ENCODE results near the gene ALX3. TPM values are rescaled to one million over a fixed set of nuclear protein-coding genes. Genes with fewer than 3 reads are reported as not detected.

Gene ALX3
- total RNA-seq (not detected), polyA plus RNA-seq (under 1 TPM; 0.04 to 0.11 (median 0.05) TPM)
- long read RNA-seq, donor 1: 0 reads
- long read RNA-seq, donor 2: 0 reads

GRCh38 chr1:110070671-110071242 is at the start of gene ALX3:
ALX3 (minus strand) TSS chr1:110070672; CDS start chr1:110070612, 60 bp downstream.
- no peak for TF ChIP-seq CTCF (IDR thresholded peaks at IDR 0.05)
- H3K4me3 ChIP-seq: peak within 1 kb of the TSS; percentile 39
- ATAC-seq (no peak), DNase-seq (peak in 1 of 2 donors; percentile 15)
- peaks cover 11% of the 10 kb centered on the region for H3K4me1 ChIP-seq
- peaks cover 0 to 61% (median 39%) of the 10 kb centered on the region in 3 donors for H3K27me3 ChIP-seq (ENCODE audit: insufficient read depth in 3 of 3, low read length in 2 of 3)
- 13 to 29% (median 22%) methylated on average over 9 to 27 of the region's 27 CpGs for WGBS, 3 donors
- no peaks in the 10 kb centered on the region for H3K36me3 ChIP-seq (ENCODE audit: insufficient read depth in 1 of 2, low read depth in 1 of 2)
- intact Hi-C loops (cut with DNase I): no loop called here
- no peaks in the 10 kb centered on the region for H3K9me3 ChIP-seq
- H3K27ac ChIP-seq: no peak within 1 kb of the TSS

GRCh38 chr1:110119843-110120242 is 49.4 kb upstream of the ALX3 start:
- intact Hi-C loops (cut with DNase I): no loop called here
- ATAC-seq (peak in 2 of 4 donors; percentile 40 to 58), DNase-seq (no peak)
- 24 to 48% (median 31%) methylated on average over 3 of the region's 3 CpGs for WGBS, 3 donors
- TF ChIP-seq CTCF (IDR thresholded peaks at IDR 0.05): no peak
- H3K9me3 ChIP-seq: no peaks in the 10 kb centered on the region
- H3K4me3 ChIP-seq: no peak overlapping the region
- peaks cover 0 to 12% (median 0%) of the 10 kb centered on the region in 3 donors for H3K27me3 ChIP-seq (ENCODE audit: insufficient read depth in 3 of 3, low read length in 2 of 3)
- no peaks in the 10 kb centered on the region for H3K36me3 ChIP-seq (ENCODE audit: insufficient read depth in 1 of 2, low read depth in 1 of 2)
- no peaks in the 10 kb centered on the region for H3K4me1 ChIP-seq
- no peak overlapping the region for H3K27ac ChIP-seq

GRCh38 chr1:110118636-110119396 is 48.3 kb upstream of the ALX3 start:
- Histone ChIP-seq H3K27ac (no peak overlapping the region), H3K9me3 (no peaks in the 10 kb centered on the region), H3K4me1 (no peaks in the 10 kb centered on the region), H3K27me3 (ENCODE audit: insufficient read depth in 3 of 3, low read length in 2 of 3) (peaks cover 0 to 12% (median 0%) of the 10 kb centered on the region in 3 donors), H3K36me3 (ENCODE audit: insufficient read depth in 1 of 2, low read depth in 1 of 2) (no peaks in the 10 kb centered on the region), H3K4me3 (no peak overlapping the region)
- ATAC-seq: no peak
- 68 to 72% (median 70%) methylated on average over 7 of the region's 7 CpGs for WGBS, 3 donors
- no peak for TF ChIP-seq CTCF (IDR thresholded peaks at IDR 0.05)
- intact Hi-C loops (cut with DNase I): no loop called here
- no peak for DNase-seq

- no peak for ATAC-seq
- no peaks in the 10 kb centered on the region for H3K9me3 ChIP-seq
- H3K27me3 ChIP-seq (ENCODE audit: insufficient read depth in 3 of 3, low read length in 2 of 3): no peaks in the 10 kb centered on the region
- no peak for TF ChIP-seq CTCF (IDR thresholded peaks at IDR 0.05)
- no peak overlapping the region for H3K4me3 ChIP-seq
- DNase-seq: no peak
- intact Hi-C loops (cut with DNase I): no loop called here
- H3K4me1 ChIP-seq: no peaks in the 10 kb centered on the region
- WGBS, 3 donors: 53 to 63% (median 54%) methylated on average over 5 of the region's 5 CpGs
- H3K27ac ChIP-seq: no peak overlapping the region
- no peaks in the 10 kb centered on the region for H3K36me3 ChIP-seq (ENCODE audit: insufficient read depth in 1 of 2, low read depth in 1 of 2)
Observed at GRCh38 chr1:110114784-110115183, 44.3 kb upstream of the ALX3 start.
